Endothelial cell of umbilical vein (primary cell): ENCODE measurements around the gene OLFML2B. TPM values are rescaled to one million over a fixed set of nuclear protein-coding genes. Genes with fewer than 3 reads are reported as not detected.
"Not testable (repeated sequence)": the region's sequence is repeated elsewhere in the genome, so short reads cannot be mapped to it uniquely, and the experiment has no call there.

Experiments used
- BruUV-seq: library from RNA; stranded (reverse); fragments of 400-500 nt; replicated peaks from 2 replicates; lab custom pipeline; 2021; lab: Mats Ljungman, UMichigan
- CTCF ChIA-PET: fragments of 300-600, 350-600 bp; sonication (Branson Sonifier 250); formaldehyde crosslinking; loops from one replicate; lab custom pipeline; 2021; ENCODE audit warnings: antibody characterized with exemption, inconsistent platforms; lab: Charles Lee
- POLR2A ChIA-PET: fragments of 300-600, 350-600 bp; sonication (Branson Sonifier 250); formaldehyde crosslinking; loops from one replicate; lab custom pipeline; 2021; ENCODE audit warnings: antibody characterized with exemption, inconsistent platforms; lab: Charles Lee
- DNase-seq: peaks from one replicate; pipeline ENCODE4 v3.0.0-alpha.2; 2011; ENCODE audit warnings: low read depth, low spot score
- FAIRE-seq: peaks from 2 replicates; lab custom pipeline; 2011; peaks lifted over from hg19 to GRCh38; lab: Jason Lieb, UNC
- H2AFZ ChIP-seq: 2 replicates; pipeline ENCODE4 v1.6.0; 2012; ENCODE audit warnings: low read depth, low read length, control low read depth, inconsistent platforms
- H3K27ac ChIP-seq: 2 replicates; pipeline ENCODE4 v1.5.1; 2011; ENCODE audit warnings: low read depth, mild to moderate bottlenecking, control low read depth, low read length, moderate library complexity; ENCODE audit not compliant: insufficient read depth
- H3K27me3 ChIP-seq, 2 experiments: 2 replicates each; pipeline versions ENCODE4 v1.6.0 to v1.6.1; 2011; ENCODE audit warnings: low read length in 2 of 2, mixed read lengths in 1 of 2; ENCODE audit not compliant: control insufficient read depth in 2 of 2, insufficient read depth in 2 of 2
- H3K36me3 ChIP-seq, 2 experiments: 2 replicates in 1 of 2; 3 replicates in 1 of 2; pipeline ENCODE4 v1.5.1; 2011; ENCODE audit warnings: low read length in 2 of 2, mild to moderate bottlenecking in 1 of 2, moderate library complexity in 1 of 2; ENCODE audit not compliant: control insufficient read depth in 2 of 2, insufficient read depth in 2 of 2; ENCODE audit errors: extremely low read depth in 1 of 2
- H3K4me1 ChIP-seq: 3 replicates; pipeline ENCODE4 v1.5.1; 2011; ENCODE audit warnings: mild to moderate bottlenecking, low read length; ENCODE audit not compliant: control insufficient read depth, insufficient read depth; ENCODE audit errors: extremely low read depth
- H3K4me2 ChIP-seq: 2 replicates; pipeline ENCODE4 v1.6.1; 2011; ENCODE audit warnings: low read length, control low read depth, mixed read lengths; ENCODE audit not compliant: insufficient read depth
- H3K4me3 ChIP-seq, 3 experiments: fragments of 200-600 bp in 1 of 3; sonication (generic), shearing (Covaris generic) in 1 of 3; replicated peaks in 1 of 3; 2 replicates each; pipeline ENCODE4 v1.5.1; 2011 to 2016; ENCODE audit warnings: control low read depth in 3 of 3, low read length in 3 of 3, mild to moderate bottlenecking in 2 of 3, inconsistent platforms in 1 of 3, low read depth in 1 of 3, moderate library complexity in 1 of 3; ENCODE audit not compliant: insufficient read depth in 1 of 3
- H3K79me2 ChIP-seq: 2 replicates; pipeline ENCODE4 v1.6.0; 2012; ENCODE audit warnings: low read length, inconsistent platforms; ENCODE audit not compliant: control insufficient read depth, insufficient read depth
- H3K9ac ChIP-seq: replicated peaks from 2 replicates; pipeline ENCODE3; 2011; ENCODE audit warnings: low read length, control low read depth; ENCODE audit not compliant: insufficient read depth; ENCODE audit errors: extremely low read depth
- H3K9me1 ChIP-seq: replicated peaks from 3 replicates; pipeline ENCODE4 v1.6.0; 2011; ENCODE audit warnings: mild to moderate bottlenecking, low read length; ENCODE audit not compliant: control insufficient read depth, insufficient read depth; ENCODE audit errors: extremely low read depth
- H3K9me3 ChIP-seq: replicated peaks from 2 replicates; pipeline ENCODE4 v1.5.1; 2012; ENCODE audit warnings: low read length, inconsistent platforms; ENCODE audit not compliant: control insufficient read depth, insufficient read depth
- H4K20me1 ChIP-seq: replicated peaks from 2 replicates; pipeline ENCODE3; 2011; ENCODE audit warnings: mild to moderate bottlenecking, low read length; ENCODE audit not compliant: control insufficient read depth, insufficient read depth; ENCODE audit errors: extremely low read depth
- CTCF ChIP-seq, 2 donors: IDR thresholded peaks; 1 replicate in 1 of 2; 2 replicates in 1 of 2; pipeline ENCODE4 v1.5.1; 2011; ENCODE audit warnings: low read length in 2 of 2, mild to moderate bottlenecking in 2 of 2, moderate library complexity in 2 of 2, control low read depth in 1 of 2, inconsistent platforms in 1 of 2, low read depth in 1 of 2; ENCODE audit not compliant: insufficient read depth in 1 of 2; ENCODE audit errors: extremely low read depth in 1 of 2
- EZH2 ChIP-seq: IDR thresholded peaks from 2 replicates; pipeline ENCODE4 v1.6.1; 2012; ENCODE audit warnings: borderline replicate concordance, low read depth, mild to moderate bottlenecking, moderate library complexity, low read length, inconsistent platforms; ENCODE audit not compliant: severe bottlenecking
- FOS ChIP-seq: IDR thresholded peaks from 2 replicates; pipeline ENCODE4 v1.6.1; 2011; ENCODE audit warnings: mild to moderate bottlenecking, low read length, moderate library complexity, borderline replicate concordance; ENCODE audit not compliant: insufficient read depth
- GATA2 ChIP-seq: IDR thresholded peaks from 2 replicates; pipeline ENCODE4 v1.7.0; 2011; ENCODE audit warnings: low read depth, mild to moderate bottlenecking, moderate library complexity, mixed read lengths, low read length; ENCODE audit not compliant: insufficient read length, insufficient read depth
- JUN ChIP-seq: IDR thresholded peaks from 2 replicates; pipeline ENCODE4 v1.6.1; 2011; ENCODE audit warnings: borderline replicate concordance, low read depth; ENCODE audit not compliant: insufficient read length, insufficient read depth
- MYC ChIP-seq: IDR thresholded peaks from one replicate; pipeline ENCODE4 v1.6.1; 2011; ENCODE audit warnings: mild to moderate bottlenecking, low read depth, low read length
- POLR2A ChIP-seq: IDR thresholded peaks from 2 replicates; pipeline ENCODE4 v1.6.1; 2012; ENCODE audit warnings: low read depth, mild to moderate bottlenecking, control low read depth, low read length
- POLR2AphosphoS5 ChIP-seq: IDR thresholded peaks from 2 replicates; pipeline ENCODE4 v1.6.1; 2012; ENCODE audit warnings: low read depth, mild to moderate bottlenecking, control low read depth, low read length, moderate library complexity; ENCODE audit not compliant: insufficient read depth
- dilution Hi-C: fragments of 300-500 bp; cut with MboI; formaldehyde crosslinking; loops from one replicate; pipeline ENCODE4 v1.15.0; 2019; ENCODE audit warnings: low sequenced_read_pairs; ENCODE audit not compliant: extremely low pct_ligation_motif_present
- intact Hi-C: fragments of 100-400 bp; cut with micrococcal nuclease; formaldehyde crosslinking; loops from one replicate; pipeline ENCODE4 v1.10.0; 2022
- polyA plus RNA-seq, 4 experiments: library from polyadenylated mRNA; depleted of rRNA in 3 of 4; stranded (reverse) in 3 of 4; unstranded in 1 of 4; fragments of >200 nt; gene quantifications; 2 replicates each; pipeline versions ENCODE4 v1.2.1 to v1.2.3, GENCODE V29; 2011 to 2012; ENCODE audit warnings: missing spikeins in 1 of 4
- total RNA-seq: library from RNA; stranded (reverse); gene quantifications from 2 replicates; pipeline ENCODE4 v1.2.3, GENCODE V29; 2021
- TF ChIP-seq, protein P1 (sequence below): IDR thresholded peaks from 2 replicates; pipeline ENCODE4 v1.6.1; 2011; ENCODE audit not compliant: insufficient read depth, insufficient read length

The OLFML2B gene
- total and polyA plus RNA-seq, 2 donors (not counting 3 experiments of a cell fraction or from before 2014, with no cell fraction given) = 0.58 to 0.62 TPM

- BruUV-seq, CTCF ChIA-PET, H3K4me2 ChIP-seq, H4K20me1 ChIP-seq, DNase-seq, H3K9ac ChIP-seq, H2AFZ ChIP-seq, H3K36me3 ChIP-seq, H3K79me2 ChIP-seq, POLR2A ChIA-PET, H3K9me1 ChIP-seq, H3K27ac ChIP-seq, H3K27me3 ChIP-seq, H3K4me3 ChIP-seq, dilution Hi-C loops, FAIRE-seq, H3K9me3 ChIP-seq: not testable (repeated sequence)
- intact Hi-C loops = loop anchor here (2.0 kb wide), 1 partner anchor 13 kb away; no protein-coding TSS in a partner anchor
- H3K4me1 ChIP-seq = peaks cover 13% of the 10 kb centered on the region
These were observed 30.3 kb upstream of the OLFML2B start for GRCh38 chr1:162053949-162054348.

DNA sequence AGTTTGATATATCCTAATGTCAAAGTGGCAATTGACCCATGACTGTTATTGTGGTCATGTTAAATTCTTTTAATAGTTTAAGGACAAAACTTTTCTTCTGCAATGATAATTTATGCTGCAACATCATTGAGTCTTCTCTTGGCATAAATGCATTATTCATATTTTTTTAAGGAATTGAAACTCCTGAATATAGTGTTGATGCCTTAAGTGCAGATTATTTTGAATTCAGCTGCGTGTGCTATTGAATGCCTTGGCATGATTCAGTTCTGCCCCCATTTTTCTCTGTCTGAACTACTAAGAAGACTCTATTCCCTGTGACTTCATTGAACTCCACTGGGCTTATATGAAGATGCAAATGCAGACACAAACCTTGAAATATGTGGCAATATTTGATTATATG is 23.3 kb upstream of the OLFML2B start:
- no peak for FAIRE-seq
- no peak overlapping the region for H2AFZ ChIP-seq
- no peak overlapping the region for H3K4me3 ChIP-seq

More for the DNA sequence above, 23.3 kb upstream of the OLFML2B start:
- Histone ChIP-seq H3K4me2 (no peak overlapping the region), H3K9me1 (no peaks in the 10 kb centered on the region), H3K79me2 (no peaks in the 10 kb centered on the region), H3K36me3 (no peaks in the 10 kb centered on the region), H3K9ac (no peak overlapping the region), H3K4me1 (no peaks in the 10 kb centered on the region), H3K9me3 (no peaks in the 10 kb centered on the region), H4K20me1 (no peaks in the 10 kb centered on the region), H3K27ac (no peak overlapping the region), H3K27me3 (no peaks in the 10 kb centered on the region)
- dilution Hi-C loops (no loop called here), intact Hi-C loops (no loop called here)
- ChIA-PET CTCF (interaction anchor here (1.3 kb wide), 1 partner anchor 16 kb away, joined by 3 read pairs; no protein-coding TSS in a partner anchor), POLR2A (no interaction called here)
- no peak for TF ChIP-seq POLR2AphosphoS5
- no peak for TF ChIP-seq MYC
- TF ChIP-seq, protein P1, sequence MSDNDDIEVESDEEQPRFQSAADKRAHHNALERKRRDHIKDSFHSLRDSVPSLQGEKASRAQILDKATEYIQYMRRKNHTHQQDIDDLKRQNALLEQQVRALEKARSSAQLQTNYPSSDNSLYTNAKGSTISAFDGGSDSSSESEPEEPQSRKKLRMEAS = no peak
- TF ChIP-seq EZH2 = no peak
- no peak for TF ChIP-seq POLR2A
- no peak for TF ChIP-seq FOS
- TF ChIP-seq JUN = no peak
- TF ChIP-seq CTCF (IDR thresholded peaks at IDR 0.05; ENCODE audit: extremely low read depth in 1 of 2, insufficient read depth in 1 of 2, low read depth in 1 of 2, low read length in 2 of 2) = no peak
- no peak for TF ChIP-seq GATA2
- no peak for DNase-seq
- BruUV-seq = no TSS peak
